SKM-1 (cell line): ENCODE results near the gene ABRAXAS1.
"Not testable (repeated sequence)": the region's sequence is repeated elsewhere in the genome, so short reads cannot be mapped to it uniquely, and the experiment has no call there.

Source experiments
- DNase-seq: peaks from one replicate; lab custom pipeline; 2025; ENCODE audit not compliant: unreplicated experiment; lab: John Stamatoyannopoulos, UW

The ABRAXAS1 gene

GRCh38 chr4:83484500-83485461, at the start of gene ABRAXAS1:
ABRAXAS1 (minus strand) TSS chr4:83485100; CDS start chr4:83485072, 28 bp downstream.
- DNase-seq = peak; percentile 89

- DNase-seq = no peak
Measured at GRCh38 chr4:83527671-83528070, 42.8 kb upstream of the ABRAXAS1 start.

GRCh38 chr4:83522239-83522638, 37.3 kb upstream of the ABRAXAS1 start:
- DNase-seq = no peak

- no peak for DNase-seq
Measured at GRCh38 chr4:83516042-83516772, 31.3 kb upstream of the ABRAXAS1 start.

- DNase-seq = no peak
Measured at GRCh38 chr4:83510442-83510841, 25.5 kb upstream of the ABRAXAS1 start.

- peak; percentile 32 for DNase-seq
Measured at GRCh38 chr4:83509156-83509585, 24.3 kb upstream of the ABRAXAS1 start.

GRCh38 chr4:83504996-83505395, 20.1 kb upstream of the ABRAXAS1 start:
- DNase-seq = no peak

- no peak for DNase-seq
Measured at GRCh38 chr4:83504503-83504902, 19.6 kb upstream of the ABRAXAS1 start.

- DNase-seq = no peak
Measured at GRCh38 chr4:83503974-83504373, 19.1 kb upstream of the ABRAXAS1 start.

- not testable (repeated sequence) for DNase-seq
Measured at GRCh38 chr4:83501671-83502070, 16.8 kb upstream of the ABRAXAS1 start.

GRCh38 chr4:83498187-83498586, 13.3 kb upstream of the ABRAXAS1 start:
- no peak for DNase-seq

- not testable (repeated sequence) for DNase-seq
Measured at GRCh38 chr4:83496085-83496917, 11.4 kb upstream of the ABRAXAS1 start.

- peak; percentile 14 for DNase-seq
Measured at GRCh38 chr4:83490876-83491450, 6.1 kb upstream of the ABRAXAS1 start.

GRCh38 chr4:83489711-83490326, 4.9 kb upstream of the ABRAXAS1 start:
- DNase-seq = no peak

GRCh38 chr4:83486457-83487129, 1.7 kb upstream of the ABRAXAS1 start:
- peak; percentile 6 for DNase-seq

GRCh38 chr4:83473966-83474365, 10.9 kb downstream of the ABRAXAS1 start:
- no peak for DNase-seq

GRCh38 chr4:83473423-83473822, 11.5 kb downstream of the ABRAXAS1 start:
- DNase-seq = no peak

GRCh38 chr4:83456184-83456501, 28.8 kb downstream of the ABRAXAS1 start:
- no peak for DNase-seq

GRCh38 chr4:83455281-83456183, 29.4 kb downstream of the ABRAXAS1 start, which contains the start of the genes HELQ and MRPS18C:
HELQ (minus strand) TSS chr4:83455823; CDS start chr4:83455693, 130 bp downstream.
MRPS18C (plus strand) TSS chr4:83456058; CDS start chr4:83456078, 20 bp downstream.
- DNase-seq = peak; percentile 99
